H1 (cell line): Measurements from ENCODE around the gene RPL32. TPM values are rescaled to one million over a fixed set of nuclear protein-coding genes. Genes with fewer than 3 reads are reported as not detected.

Experiments
- CTCF ChIA-PET: fragments of 300-600 bp; sonication (Branson Sonifier 250); formaldehyde crosslinking; loops from one replicate; lab custom pipeline; 2021; ENCODE audit not compliant: partially characterized antibody; lab: Charles Lee
- POLR2A ChIA-PET: fragments of 300-600 bp; sonication (Branson Sonifier 250); formaldehyde crosslinking; loops from one replicate; lab custom pipeline; 2021; ENCODE audit warnings: inconsistent platforms; ENCODE audit not compliant: partially characterized antibody; lab: Charles Lee
- DNase-seq, 2 experiments: peaks; one replicate each; pipeline versions ENCODE4 v3.0.0 to v3.0.0-alpha.2; 2010 to 2022; ENCODE audit warnings: low spot score in 2 of 2, low read depth in 1 of 2, mixed read lengths in 1 of 2
- FAIRE-seq: peaks from 2 replicates; lab custom pipeline; 2011; peaks lifted over from hg19 to GRCh38; lab: Jason Lieb, UNC
- H2AFZ ChIP-seq: 2 replicates; pipeline ENCODE4 v1.8.1; 2012; ENCODE audit warnings: low read length, inconsistent platforms
- H2AK5ac ChIP-seq: 2 replicates; pipeline ENCODE4 v1.6.1; 2013; ENCODE audit warnings: low read depth, low read length
- H2BK120ac ChIP-seq: replicated peaks from 2 replicates; pipeline ENCODE3; 2013; ENCODE audit warnings: low read depth, low read length, inconsistent platforms
- H2BK12ac ChIP-seq: 2 replicates; pipeline ENCODE4 v1.6.1; 2013; ENCODE audit warnings: low read depth, low read length
- H2BK15ac ChIP-seq: 2 replicates; pipeline ENCODE4 v1.6.1; 2013; ENCODE audit warnings: low read length
- H2BK20ac ChIP-seq: 2 replicates; pipeline ENCODE4 v1.6.1; 2013; ENCODE audit warnings: low read length
- H2BK5ac ChIP-seq: 2 replicates; pipeline ENCODE4 v1.6.1; 2013; ENCODE audit warnings: low read depth, low read length
- H3K14ac ChIP-seq: 2 replicates; pipeline ENCODE4 v1.6.1; 2013; ENCODE audit warnings: inconsistent platforms; ENCODE audit not compliant: insufficient read length
- H3K18ac ChIP-seq: 2 replicates; pipeline ENCODE4 v1.6.1; 2013; ENCODE audit warnings: low read length; ENCODE audit errors: extremely low read depth
- H3K23ac ChIP-seq: 2 replicates; pipeline ENCODE4 v1.6.1; 2013; ENCODE audit warnings: inconsistent platforms; ENCODE audit not compliant: insufficient read length
- H3K23me2 ChIP-seq: 2 replicates; pipeline ENCODE4 v1.6.1; 2013; ENCODE audit warnings: low read depth, low read length
- H3K27ac ChIP-seq: 2 replicates; pipeline ENCODE4 v1.6.1; 2011; ENCODE audit warnings: low read depth, low read length, inconsistent platforms
- H3K27me3 ChIP-seq, 4 experiments: replicated peaks in 1 of 4; 1 replicate in 1 of 4; 2 replicates in 3 of 4; pipeline versions ENCODE4 v1.6.1 to v1.8.1; 2011 to 2013; ENCODE audit warnings: low read length in 3 of 4, mild to moderate bottlenecking in 3 of 4, inconsistent platforms in 2 of 4, mixed read lengths in 2 of 4, moderate library complexity in 1 of 4; ENCODE audit not compliant: control insufficient read depth in 3 of 4, insufficient read depth in 3 of 4; ENCODE audit errors: extremely low read depth in 1 of 4
- H3K36me3 ChIP-seq, 4 experiments: 2 replicates each; pipeline versions ENCODE4 v1.6.1 to v1.8.1; 2011 to 2013; ENCODE audit warnings: mild to moderate bottlenecking in 4 of 4, low read length in 3 of 4, moderate library complexity in 2 of 4, control low read depth in 1 of 4, inconsistent platforms in 1 of 4; ENCODE audit not compliant: insufficient read depth in 4 of 4, control insufficient read depth in 2 of 4
- H3K4ac ChIP-seq: replicated peaks from 2 replicates; pipeline ENCODE3; 2013; ENCODE audit warnings: low read length, low read depth, mixed read lengths, inconsistent platforms; ENCODE audit not compliant: insufficient read length
- H3K4me1 ChIP-seq, 4 experiments: replicated peaks in 1 of 4; 1 replicate in 1 of 4; 2 replicates in 3 of 4; pipeline versions ENCODE4 v1.6.1 to v1.8.1; 2011 to 2013; ENCODE audit warnings: low read length in 3 of 4, inconsistent platforms in 2 of 4, mixed read lengths in 1 of 4; ENCODE audit not compliant: insufficient read depth in 4 of 4, control insufficient read depth in 3 of 4
- H3K4me2 ChIP-seq, 2 experiments: 2 replicates each; pipeline versions ENCODE4 v1.6.1 to v1.8.1; 2011 to 2013; ENCODE audit warnings: low read depth in 2 of 2, low read length in 2 of 2, control low read depth in 1 of 2, inconsistent platforms in 1 of 2, mild to moderate bottlenecking in 1 of 2; ENCODE audit not compliant: insufficient read depth in 1 of 2
- H3K4me3 ChIP-seq, 4 experiments: fragments of 200-600, 300-600 bp in 1 of 4; sonication (generic), shearing (Covaris generic), sonication (Bioruptor Twin) in 1 of 4; 2 replicates each; pipeline versions ENCODE4 v1.5.1 to v1.8.1; 2011 to 2016; ENCODE audit warnings: low read length in 4 of 4, low read depth in 3 of 4, control low read depth in 2 of 4, inconsistent platforms in 2 of 4, mild to moderate bottlenecking in 2 of 4, mixed read lengths in 1 of 4, moderate library complexity in 1 of 4; ENCODE audit not compliant: insufficient read depth in 2 of 4; ENCODE audit errors: extremely low read depth in 1 of 4
- H3K56ac ChIP-seq: replicated peaks from 2 replicates; pipeline ENCODE3; 2013; ENCODE audit warnings: low read depth, mild to moderate bottlenecking, mixed read lengths, low read length, inconsistent platforms; ENCODE audit not compliant: insufficient read length
- H3K79me1 ChIP-seq: 2 replicates; pipeline ENCODE4 v1.6.1; 2013; ENCODE audit warnings: low read depth, low read length, control low read depth
- H3K79me2 ChIP-seq, 2 experiments: 2 replicates each; pipeline versions ENCODE4 v1.6.1 to v1.8.1; 2012 to 2013; ENCODE audit warnings: low read length in 2 of 2, mild to moderate bottlenecking in 2 of 2, inconsistent platforms in 1 of 2; ENCODE audit not compliant: insufficient read depth in 2 of 2, control insufficient read depth in 1 of 2
- H3K9ac ChIP-seq, 4 experiments: replicated peaks in 1 of 4; 1 replicate in 1 of 4; 2 replicates in 3 of 4; pipeline versions ENCODE4 v1.6.1 to v1.8.1; 2011 to 2013; ENCODE audit warnings: low read depth in 3 of 4, low read length in 3 of 4, control low read depth in 2 of 4, mild to moderate bottlenecking in 2 of 4, moderate library complexity in 2 of 4, inconsistent platforms in 1 of 4; ENCODE audit errors: extremely low read depth in 1 of 4
- H3K9me3 ChIP-seq, 2 experiments: 2 replicates each; pipeline versions ENCODE4 v1.6.1 to v1.8.1; 2012 to 2013; ENCODE audit warnings: mild to moderate bottlenecking in 2 of 2, moderate library complexity in 2 of 2, control low read depth in 1 of 2, inconsistent platforms in 1 of 2, low read depth in 1 of 2, low read length in 1 of 2, mixed read lengths in 1 of 2; ENCODE audit not compliant: insufficient read depth in 2 of 2
- H4K20me1 ChIP-seq, 2 experiments: replicated peaks in 1 of 2; 2 replicates each; pipeline versions ENCODE3 to v1.8.1; 2011 to 2013; ENCODE audit warnings: inconsistent platforms in 2 of 2, low read length in 2 of 2, mild to moderate bottlenecking in 1 of 2; ENCODE audit not compliant: insufficient read depth in 2 of 2, control insufficient read depth in 1 of 2
- H4K5ac ChIP-seq: 2 replicates; pipeline ENCODE4 v1.6.1; 2013; ENCODE audit warnings: low read length, low read depth, mixed read lengths, inconsistent platforms; ENCODE audit not compliant: insufficient read length
- H4K8ac ChIP-seq: 2 replicates; pipeline ENCODE4 v1.8.0; 2013; ENCODE audit warnings: mild to moderate bottlenecking, moderate library complexity, low read length, inconsistent platforms; ENCODE audit not compliant: insufficient read depth; ENCODE audit errors: extremely low read depth
- H4K91ac ChIP-seq: replicated peaks from 2 replicates; pipeline ENCODE3; 2013; ENCODE audit warnings: low read length, mixed read lengths, inconsistent platforms; ENCODE audit not compliant: insufficient read length
- MAX ChIP-seq: IDR thresholded peaks from 2 replicates; pipeline ENCODE4 v1.6.1; 2012; ENCODE audit warnings: inconsistent platforms
- POLR2AphosphoS5 ChIP-seq: IDR thresholded peaks from 2 replicates; pipeline ENCODE4 v1.6.1; 2011; ENCODE audit warnings: low read depth, low read length
- RAD21 ChIP-seq, 2 experiments: IDR thresholded peaks in 1 of 2; conservative IDR thresholded peaks in 1 of 2; 2 replicates each; pipeline ENCODE4 v1.6.1; 2011; ENCODE audit warnings: low read depth in 2 of 2, low read length in 2 of 2, improper control_type of control experiment in 1 of 2, inconsistent platforms in 1 of 2, mild to moderate bottlenecking in 1 of 2, moderate library complexity in 1 of 2
- RFX5 ChIP-seq: IDR thresholded peaks from 2 replicates; pipeline ENCODE4 v1.6.1; 2011; ENCODE audit warnings: low read depth, low read length, improper control_type of control experiment, borderline replicate concordance
- SIN3A ChIP-seq, 2 experiments: IDR thresholded peaks in 1 of 2; conservative IDR thresholded peaks in 1 of 2; 2 replicates each; pipeline ENCODE4 v1.6.1; 2011 to 2012; ENCODE audit warnings: low read length in 2 of 2, improper control_type of control experiment in 1 of 2, low read depth in 1 of 2, mild to moderate bottlenecking in 1 of 2
- SP4 ChIP-seq: IDR thresholded peaks from 2 replicates; pipeline ENCODE4 v1.6.1; 2012; ENCODE audit warnings: low read length, inconsistent platforms
- WGBS, 2 experiments: shearing (Covaris generic) in 1 of 2; methylation state at CpG; one replicate each; pipeline versions ENCODE4 v1.1.6 to v1.1.7; 2013 to 2015; ENCODE audit warnings: low lambda C conversion rate in 2 of 2, mixed read lengths in 2 of 2, inconsistent platforms in 1 of 2, low coverage in 1 of 2, missing lambda C conversion rate in 1 of 2; ENCODE audit not compliant: insufficient replicate concordance in 2 of 2, insufficient coverage in 1 of 2, insufficient read length in 1 of 2; ENCODE audit errors: extremely low coverage in 1 of 2, missing lambda C conversion rate in 1 of 2; 5-methylcytosine and 5-hydroxymethylcytosine counted together
- polyA plus RNA-seq, 7 experiments: library from polyadenylated mRNA; depleted of rRNA in 3 of 7; stranded (reverse) in 5 of 7; unstranded in 2 of 7; fragments of >200 nt in 5 of 7; fragments of 200-250 nt in 2 of 7; gene quantifications; 1 replicate in 5 of 7; 2 replicates in 1 of 7; 4 replicates in 1 of 7; pipeline versions ENCODE4 v1.2.1 to v1.2.3, GENCODE V29; 2011 to 2013; ENCODE audit warnings: missing spikeins in 2 of 7, mixed read lengths in 2 of 7
- total RNA-seq: library from RNA; stranded (reverse); fragmentation: NEBNext Ultra II Directional; extraction: Animal tissue kit (Norgen Biotek cat#: 25700); gene quantifications from 2 replicates; pipeline ENCODE4 v1.2.1, GENCODE V29; 2021

Gene RPL32
- total and polyA plus RNA-seq, 2 of the 8 experiments (the other 6 are each of a cell fraction or from before 2014, with no cell fraction given), result 1,443 to 2,043 TPM

DNA sequence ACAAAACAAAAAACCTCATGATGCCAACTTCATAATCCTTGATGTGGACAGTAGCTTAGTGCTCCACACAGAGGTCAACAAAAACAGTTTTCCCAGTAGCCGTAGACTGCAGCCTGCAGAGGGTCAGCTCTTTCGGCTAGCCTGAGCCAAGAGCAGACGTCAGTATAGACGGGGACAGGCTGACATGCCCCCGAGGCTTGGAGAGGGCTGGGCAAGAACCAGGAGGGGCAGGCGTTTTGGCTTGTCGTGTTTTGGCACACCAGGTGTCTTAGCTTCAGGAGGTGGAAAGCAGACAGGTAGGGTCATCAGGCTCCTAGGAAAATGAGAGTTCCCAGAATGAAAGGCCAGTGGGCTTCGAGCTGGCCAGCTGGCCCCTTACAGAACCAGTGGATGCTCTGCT lies 23.1 kb downstream of the RPL32 start:
- Histone ChIP-seq H3K4ac (no peak overlapping the region), H4K8ac (no peak overlapping the region), H2BK12ac (no peak overlapping the region), H4K91ac (no peak overlapping the region), H3K79me2 (no peaks in the 10 kb centered on the region), H2AFZ (no peak overlapping the region), H3K9ac (no peak overlapping the region), H3K79me1 (no peaks in the 10 kb centered on the region), H2BK15ac (no peak overlapping the region), H3K36me3 (peaks cover 4 to 16% (median 9%) of the 10 kb centered on the region in 4 experiments; a peak in 5 of 8 replicates), H3K4me1 (no peaks in the 10 kb centered on the region; a peak in 1 of 7 replicates), H3K23ac (no peak overlapping the region), H3K23me2 (no peaks in the 10 kb centered on the region), H4K20me1 (peaks cover 2 to 3% of the 10 kb centered on the region in 2 experiments), H3K56ac (no peak overlapping the region), H3K4me2 (no peak overlapping the region), H3K18ac (no peak overlapping the region), H3K14ac (no peak overlapping the region), H3K4me3 (no peak overlapping the region), H3K9me3 (no peaks in the 10 kb centered on the region), H3K27me3 (no peaks in the 10 kb centered on the region), H2BK20ac (no peak overlapping the region)
- DNase-seq (no peak), FAIRE-seq (no peak)
- CTCF ChIA-PET, result interaction anchor here (1.4 to 10.2 kb wide), 5 partner anchors 9 to 74 kb away, joined by 5 to 83 read pairs (median 11); no protein-coding TSS in a partner anchor
- WGBS, 2 experiments, result 86% methylated on average over 8 of the region's 8 CpGs; no CpG with 5 or more reads in 1 of the 2 experiments
- no peak for TF ChIP-seq MAX
- no peak for TF ChIP-seq RAD21 (IDR thresholded peaks at IDR 0.05 in 1 of 2, conservative IDR thresholded peaks at IDR 0.05 in 1 of 2; ENCODE audit: low read depth in 2 of 2, low read length in 2 of 2)
- no peak for TF ChIP-seq POLR2AphosphoS5
- TF ChIP-seq SIN3A (conservative IDR thresholded peaks at IDR 0.05 in 1 of 2, IDR thresholded peaks at IDR 0.05 in 1 of 2; ENCODE audit: low read depth in 1 of 2, low read length in 2 of 2), result no peak
- TF ChIP-seq RFX5, result no peak
- TF ChIP-seq SP4, result no peak
- TF ChIP-seq, all 59 proteins: peak for 0
- POLR2A ChIA-PET, result interaction anchor here (1.2 to 28.5 kb wide), 2 partner anchors 10 to 16 kb away, joined by 3 to 661 read pairs; partner anchors contain the start of gene RPL32
- Histone ChIP-seq H2BK120ac (no peak overlapping the region), H3K27ac (no peak overlapping the region), H2AK5ac (no peak overlapping the region), H2BK5ac (no peak overlapping the region), H4K5ac (no peak overlapping the region)
